C4-2B (cell line): ENCODE results near the gene LTBP2.
"Not testable (repeated sequence)": the region's sequence is repeated elsewhere in the genome, so short reads cannot be mapped to it uniquely, and the experiment has no call there.

Experiments
- CTCF ChIP-seq: fragments of 450-650 bp; conservative IDR thresholded peaks from 2 replicates; pipeline ENCODE4 v1.5.1; 2017; ENCODE audit warnings: mild to moderate bottlenecking
- ZFX ChIP-seq: fragments of 450-650 bp; IDR thresholded peaks from 2 replicates; pipeline ENCODE4 v1.6.1; 2017

- not testable (repeated sequence) for TF ChIP-seq CTCF, ZFX
Observed at GRCh38 chr14:74536336-74536735, 75.7 kb downstream of the LTBP2 start.
